GM19193 (cell line): ENCODE measurements around the gene RAB11FIP4.

Experiments used
- POLR2A ChIP-seq: IDR thresholded peaks from 4 replicates; pipeline ENCODE4 v1.6.1; 2011; ENCODE audit not compliant: insufficient read depth, insufficient read length; ENCODE audit errors: extremely low read depth

The RAB11FIP4 gene

DNA sequence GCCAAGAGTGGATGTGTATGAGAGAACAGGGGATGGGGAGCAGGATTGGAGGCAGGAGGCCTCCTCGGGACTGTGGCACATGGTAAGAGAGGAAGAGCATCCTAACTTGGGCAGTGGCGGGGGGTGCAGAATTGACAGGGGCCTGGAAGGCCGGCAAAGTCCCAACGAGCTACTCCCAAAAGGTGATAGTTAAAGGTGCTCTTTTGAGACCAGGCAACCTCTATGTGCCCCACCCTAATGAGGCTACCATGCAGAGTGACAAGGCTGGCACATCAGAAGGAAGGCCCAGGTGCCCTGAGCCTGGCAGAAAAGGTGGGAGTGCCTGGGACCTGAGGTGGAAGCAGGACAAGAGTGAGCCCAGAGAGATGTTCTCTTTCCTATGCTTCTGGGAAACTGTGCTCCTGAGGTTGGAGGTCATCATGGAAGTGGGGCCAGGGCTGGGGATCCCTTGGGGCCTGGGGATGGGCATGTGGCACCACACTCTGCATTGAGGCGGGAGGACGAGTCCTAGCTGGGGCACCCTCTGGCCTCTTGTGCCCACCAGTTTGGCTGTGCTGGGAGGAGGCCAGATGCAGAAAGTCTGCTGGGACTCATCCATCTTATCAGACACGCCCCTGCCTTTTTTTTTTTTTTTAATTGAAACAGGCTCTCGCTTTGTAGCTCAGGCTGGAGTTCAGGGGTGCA lies 5.9 kb downstream of the RAB11FIP4 start:
- no peak for TF ChIP-seq POLR2A

- TF ChIP-seq POLR2A: no peak
Measured at GRCh38 chr17:31398381-31399311, 7.2 kb downstream of the RAB11FIP4 start.

DNA sequence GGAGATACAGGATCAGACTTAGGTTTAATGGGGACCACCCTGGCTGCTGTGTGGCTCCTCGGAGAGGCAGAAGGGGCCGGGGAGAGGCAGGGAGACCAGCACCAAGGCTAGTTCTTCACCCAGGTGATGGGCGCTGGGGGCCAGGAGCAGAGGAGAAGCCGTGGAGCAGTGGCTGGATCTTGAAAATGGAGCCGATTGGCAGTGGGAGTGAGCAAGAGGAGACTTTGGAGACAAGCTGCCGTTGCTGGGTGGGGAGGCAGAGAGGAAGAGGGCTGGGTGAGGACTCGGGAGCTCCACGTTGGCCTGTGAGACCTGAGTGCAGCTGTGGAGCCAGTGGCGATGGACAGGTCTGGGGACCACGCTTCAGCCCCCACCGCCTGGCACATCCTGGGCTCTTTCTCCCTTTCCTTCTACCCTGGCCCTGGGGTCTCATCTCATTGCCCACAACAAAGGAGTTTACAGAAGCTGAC lies 9.0 kb downstream of the RAB11FIP4 start:
- TF ChIP-seq POLR2A: no peak

DNA sequence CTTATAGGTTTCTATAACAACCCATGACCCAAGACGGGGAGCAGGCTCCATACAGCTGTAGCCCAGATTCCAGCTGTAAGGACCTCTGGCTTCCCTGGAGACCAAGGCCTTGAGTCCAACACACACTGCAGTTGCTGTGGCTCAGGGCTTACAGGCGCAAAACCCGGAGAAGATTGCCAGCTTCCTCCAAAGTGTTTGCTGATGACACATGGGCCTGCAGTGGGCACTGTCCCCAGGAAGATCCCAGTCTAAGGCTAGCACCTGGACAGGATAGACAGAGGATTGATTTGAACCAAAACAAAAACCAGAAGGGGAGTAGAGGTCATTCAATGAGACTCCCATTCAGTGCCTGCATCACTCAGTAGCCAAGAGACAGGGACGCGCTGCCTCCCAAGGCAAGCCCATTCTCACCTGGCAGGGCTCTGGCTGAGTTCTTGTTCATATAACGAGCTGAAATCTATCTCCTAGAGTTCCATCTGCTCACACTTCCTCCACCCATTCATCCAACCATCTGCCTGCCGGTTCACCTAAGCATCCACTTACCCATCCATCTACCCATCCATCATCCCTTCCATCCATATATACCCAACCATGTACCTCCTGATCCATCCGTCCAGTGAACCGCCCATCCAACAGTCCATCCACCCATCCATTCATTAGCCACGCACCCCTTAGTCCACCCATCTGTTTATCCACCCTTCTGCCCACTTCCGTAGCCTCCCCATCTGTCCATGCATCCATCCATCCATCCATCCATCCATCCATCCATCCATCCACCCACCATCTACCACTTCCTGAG lies 10.2 kb downstream of the RAB11FIP4 start:
- no peak for TF ChIP-seq POLR2A

- TF ChIP-seq POLR2A: no peak
Measured at GRCh38 chr17:31404028-31404949, 12.8 kb downstream of the RAB11FIP4 start.

- TF ChIP-seq POLR2A: no peak
Measured at GRCh38 chr17:31405890-31406371, 14.5 kb downstream of the RAB11FIP4 start.

GRCh38 chr17:31408586-31408985 lies 17.1 kb downstream of the RAB11FIP4 start:
- no peak for TF ChIP-seq POLR2A

DNA sequence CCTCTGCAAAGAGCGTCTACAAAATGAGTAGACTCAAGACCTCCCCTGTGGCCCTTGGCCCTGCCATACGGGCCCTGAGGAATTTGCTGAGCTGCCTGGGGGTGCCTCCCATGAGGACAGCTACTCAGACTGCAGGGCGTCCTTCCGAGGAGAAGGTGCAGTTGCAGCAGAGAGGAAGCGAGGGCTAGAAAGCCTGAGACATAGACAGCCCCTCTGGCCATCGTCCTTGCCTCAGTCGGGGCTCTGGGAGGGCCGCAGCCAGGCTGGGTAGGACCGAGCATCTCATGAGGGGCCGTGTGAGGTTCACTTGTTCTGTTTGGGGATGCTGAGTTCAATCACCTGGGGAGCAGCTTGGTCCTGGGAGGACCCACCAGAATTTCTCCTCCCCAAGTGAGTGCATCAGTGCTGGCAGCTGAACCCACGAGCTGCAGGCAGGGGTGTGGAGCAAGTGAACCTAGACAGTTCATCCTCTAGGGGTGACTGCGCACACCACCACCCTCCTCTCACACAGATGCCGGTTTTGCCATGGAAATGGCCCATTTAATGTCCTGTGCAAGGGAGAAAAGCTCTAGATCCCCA lies 20.3 kb downstream of the RAB11FIP4 start:
- no peak for TF ChIP-seq POLR2A

GRCh38 chr17:31412511-31412910 lies 21.0 kb downstream of the RAB11FIP4 start:
- TF ChIP-seq POLR2A: no peak

DNA sequence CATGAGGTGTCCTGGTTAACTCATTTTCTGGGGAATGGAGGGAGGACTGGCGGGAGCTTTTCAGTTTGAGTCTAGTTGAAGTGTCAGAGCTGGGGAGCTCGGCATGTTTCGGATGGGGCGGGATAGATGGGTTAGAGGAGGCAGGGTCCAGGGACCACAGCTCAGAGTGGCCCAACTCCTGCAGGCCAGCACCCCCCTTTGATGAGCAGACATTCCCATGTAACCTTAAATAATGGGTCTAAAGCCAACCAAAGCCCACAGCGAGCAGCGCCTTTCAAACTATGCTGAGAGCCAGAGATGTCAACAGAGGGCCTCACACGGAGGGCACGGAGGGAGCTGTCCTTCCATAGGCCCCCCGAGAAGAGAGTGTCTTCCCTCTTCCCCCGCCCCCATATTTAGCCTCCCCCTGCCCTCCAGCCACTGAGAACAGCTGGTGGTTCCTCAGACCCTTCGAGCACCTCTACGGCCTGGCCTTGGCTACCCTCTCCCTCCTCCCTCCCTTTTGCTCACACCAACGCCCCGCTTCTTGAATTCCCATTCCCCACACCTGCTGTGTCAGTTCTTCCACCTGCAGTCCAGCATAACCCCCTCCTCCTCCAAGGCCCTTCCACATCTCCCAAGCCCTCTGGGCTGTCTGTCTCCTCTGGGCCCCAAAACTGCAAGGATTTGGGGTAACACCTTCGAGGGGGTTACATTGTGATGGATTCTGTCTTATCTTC lies 21.8 kb downstream of the RAB11FIP4 start:
- TF ChIP-seq POLR2A: no peak

GRCh38 chr17:31413874-31414549 lies 22.5 kb downstream of the RAB11FIP4 start:
- TF ChIP-seq POLR2A: no peak

- TF ChIP-seq POLR2A: no peak
Measured at GRCh38 chr17:31414550-31414918, 23.1 kb downstream of the RAB11FIP4 start.
